H9 (cell line): ENCODE results near the gene GALNT17. TPM values are rescaled to one million over a fixed set of nuclear protein-coding genes. Genes with fewer than 3 reads are reported as not detected.

Source experiments
- DNase-seq: peaks from one replicate; pipeline ENCODE4 v3.0.0-alpha.2; 2017
- H2AFZ ChIP-seq: one replicate; pipeline ENCODE4 v1.6.1; 2013; ENCODE audit warnings: mild to moderate bottlenecking, low read length, control low read depth, moderate library complexity
- H2AK5ac ChIP-seq: 2 replicates; pipeline ENCODE4 v1.6.1; 2013; ENCODE audit warnings: low read length, control low read depth, mixed read lengths; ENCODE audit not compliant: insufficient read length
- H2BK120ac ChIP-seq: one replicate; pipeline ENCODE4 v1.6.1; 2013; ENCODE audit warnings: low read depth, mild to moderate bottlenecking, low read length, control low read depth, inconsistent platforms; ENCODE audit not compliant: poor library complexity, severe bottlenecking
- H2BK12ac ChIP-seq: 2 replicates; pipeline ENCODE4 v1.6.1; 2013; ENCODE audit warnings: low read length, control low read depth, mixed read lengths, low read depth; ENCODE audit not compliant: insufficient read length
- H2BK15ac ChIP-seq: 2 replicates; pipeline ENCODE4 v1.6.1; 2013; ENCODE audit warnings: low read depth, low read length, control low read depth
- H2BK20ac ChIP-seq: one replicate; pipeline ENCODE4 v1.6.1; 2013; ENCODE audit warnings: low read depth, mild to moderate bottlenecking, low read length, control low read depth, inconsistent platforms; ENCODE audit not compliant: poor library complexity, severe bottlenecking
- H2BK5ac ChIP-seq: 2 replicates; pipeline ENCODE4 v1.6.1; 2013; ENCODE audit warnings: low read length, control low read depth, mixed read lengths; ENCODE audit not compliant: insufficient read length
- H3K14ac ChIP-seq: 2 replicates; pipeline ENCODE4 v1.6.1; 2013; ENCODE audit warnings: low read length, control low read depth; ENCODE audit not compliant: insufficient read depth
- H3K18ac ChIP-seq: 2 replicates; pipeline ENCODE4 v1.6.1; 2013; ENCODE audit warnings: low read depth, mild to moderate bottlenecking, mixed read lengths, low read length, control low read depth; ENCODE audit not compliant: insufficient read length
- H3K23ac ChIP-seq: 2 replicates; pipeline ENCODE4 v1.6.1; 2013; ENCODE audit warnings: low read length, control low read depth, mixed read lengths, low read depth; ENCODE audit not compliant: insufficient read length
- H3K23me2 ChIP-seq: 2 replicates; pipeline ENCODE4 v1.6.1; 2013; ENCODE audit warnings: low read depth, mild to moderate bottlenecking, mixed read lengths, low read length, control low read depth; ENCODE audit not compliant: insufficient read length, poor library complexity, severe bottlenecking
- H3K27ac ChIP-seq: 2 replicates; pipeline ENCODE4 v1.5.1; 2013; ENCODE audit warnings: low read length, control low read depth, mixed read lengths, low read depth; ENCODE audit not compliant: insufficient read length
- H3K27me3 ChIP-seq: 2 replicates; pipeline ENCODE4 v1.6.1; 2013; ENCODE audit warnings: low read length, control low read depth, inconsistent platforms; ENCODE audit not compliant: insufficient read depth
- H3K4ac ChIP-seq: 2 replicates; pipeline ENCODE4 v1.6.1; 2013; ENCODE audit warnings: low read depth, mild to moderate bottlenecking, control low read depth, inconsistent platforms, low read length, moderate library complexity
- H3K4me1 ChIP-seq: 2 replicates; pipeline ENCODE4 v1.6.1; 2013; ENCODE audit warnings: low read length, control low read depth, inconsistent platforms; ENCODE audit not compliant: insufficient read depth
- H3K4me2 ChIP-seq: 2 replicates; pipeline ENCODE4 v1.6.1; 2013; ENCODE audit warnings: low read length, control low read depth, mixed read lengths; ENCODE audit not compliant: insufficient read length, insufficient read depth
- H3K56ac ChIP-seq: 2 replicates; pipeline ENCODE4 v1.6.1; 2013; ENCODE audit warnings: low read depth, mild to moderate bottlenecking, mixed read lengths, low read length, control low read depth; ENCODE audit not compliant: insufficient read length
- H3K79me1 ChIP-seq: 2 replicates; pipeline ENCODE4 v1.6.1; 2013; ENCODE audit warnings: low read depth, mild to moderate bottlenecking, moderate library complexity, low read length, control low read depth, inconsistent platforms; ENCODE audit not compliant: insufficient read depth, poor library complexity, severe bottlenecking
- H3K79me2 ChIP-seq: 2 replicates; pipeline ENCODE4 v1.6.1; 2013; ENCODE audit warnings: low read length, control low read depth, inconsistent platforms; ENCODE audit not compliant: insufficient read depth
- H3K9ac ChIP-seq: 2 replicates; pipeline ENCODE4 v1.6.1; 2013; ENCODE audit warnings: low read length, control low read depth, mixed read lengths; ENCODE audit not compliant: insufficient read length; ENCODE audit errors: extremely low read depth
- H3K9me3 ChIP-seq: one replicate; pipeline ENCODE4 v1.6.1; 2013; ENCODE audit warnings: low read depth, low read length, inconsistent platforms; ENCODE audit not compliant: control insufficient read depth
- H3T11ph ChIP-seq: one replicate; pipeline ENCODE4 v1.6.1; 2013; ENCODE audit warnings: mild to moderate bottlenecking, low read length, control low read depth, inconsistent platforms
- H4K20me1 ChIP-seq: one replicate; pipeline ENCODE4 v1.6.1; 2013; ENCODE audit not compliant: control insufficient read depth, insufficient read length, insufficient read depth
- H4K5ac ChIP-seq: 2 replicates; pipeline ENCODE4 v1.6.1; 2013; ENCODE audit warnings: low read depth, mild to moderate bottlenecking, mixed read lengths, low read length, control low read depth; ENCODE audit not compliant: insufficient read length
- H4K8ac ChIP-seq: replicated peaks from 2 replicates; pipeline ENCODE4 v1.6.1; 2013; ENCODE audit warnings: low read length, control low read depth, mixed read lengths, low read depth; ENCODE audit not compliant: insufficient read length
- H4K91ac ChIP-seq: 2 replicates; pipeline ENCODE4 v1.6.1; 2013; ENCODE audit warnings: low read depth, mild to moderate bottlenecking, moderate library complexity, mixed read lengths, low read length, control low read depth; ENCODE audit not compliant: insufficient read length
- H3K27ac Mint-ChIP-seq, 3 experiments: 2 replicates in 2 of 3; 3 replicates in 1 of 3; pipeline ENCODE4 v1.8.0; 2020 to 2021; ENCODE audit warnings: mixed read lengths in 3 of 3, mild to moderate bottlenecking in 1 of 3, moderate library complexity in 1 of 3
- H3K27me3 Mint-ChIP-seq: 2 replicates; pipeline ENCODE4 v1.8.0; 2021; ENCODE audit warnings: low read depth, mild to moderate bottlenecking, moderate library complexity, mixed read lengths
- H3K36me3 Mint-ChIP-seq, 3 experiments: 2 replicates in 2 of 3; 3 replicates in 1 of 3; pipeline ENCODE4 v1.8.0; 2020 to 2021; ENCODE audit warnings: low read depth in 3 of 3, mixed read lengths in 3 of 3; ENCODE audit not compliant: insufficient read depth in 1 of 3
- H3K4me1 Mint-ChIP-seq, 2 experiments: 2 replicates each; pipeline ENCODE4 v1.8.0; 2020; ENCODE audit warnings: mixed read lengths in 2 of 2
- H3K4me3 Mint-ChIP-seq, 2 experiments: 2 replicates in 1 of 2; 3 replicates in 1 of 2; pipeline ENCODE4 v1.8.0; 2020 to 2021; ENCODE audit warnings: mild to moderate bottlenecking in 2 of 2, mixed read lengths in 2 of 2, moderate library complexity in 1 of 2
- H3K9me3 Mint-ChIP-seq, 2 experiments: 2 replicates in 1 of 2; 3 replicates in 1 of 2; pipeline ENCODE4 v1.8.0; 2020; ENCODE audit warnings: mild to moderate bottlenecking in 2 of 2, mixed read lengths in 2 of 2, moderate library complexity in 1 of 2
- WGBS: extraction: QIAGEN DNeasy Blood & Tissue Kit; methylation state at CpG from one replicate; pipeline ENCODE4 v1.1.7; 2013; ENCODE audit warnings: missing lambda C conversion rate, low lambda C conversion rate, mixed read lengths; ENCODE audit not compliant: insufficient read length; ENCODE audit errors: extremely low coverage; 5-methylcytosine and 5-hydroxymethylcytosine counted together
- total RNA-seq: library from RNA; stranded (reverse); gene quantifications from 2 replicates; pipeline ENCODE4 v1.2.1, GENCODE V29; 2021
- TF ChIP-seq, protein P1 (sequence below): fragments of 200-600 bp; sonication (generic); conservative IDR thresholded peaks from 3 replicates; pipeline ENCODE4 v1.8.0; 2021; ENCODE audit warnings: antibody characterized with exemption, mild to moderate bottlenecking

The GALNT17 gene
- total RNA-seq, 1 experiment from 2014 or later = 43.2 TPM

DNA sequence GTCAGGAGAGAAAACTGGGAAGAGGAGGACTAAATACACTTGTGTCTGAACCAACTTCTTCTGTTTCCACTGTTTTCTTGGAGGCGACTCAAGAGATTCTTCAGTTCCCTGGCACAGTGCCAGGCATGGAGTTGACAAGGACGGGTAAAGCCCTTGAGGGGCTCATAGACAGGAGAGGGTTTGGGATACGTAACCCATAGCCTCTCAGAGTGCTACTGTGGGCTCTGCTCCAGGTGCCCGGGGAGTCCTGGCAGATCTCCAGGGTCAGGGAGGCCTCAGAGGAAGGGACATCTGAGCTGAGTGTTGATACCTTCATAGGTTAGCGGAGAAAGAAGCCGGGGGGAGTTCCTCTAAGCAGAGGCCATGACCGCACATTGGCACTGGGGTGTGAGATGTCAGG is 42.0 kb downstream of the GALNT17 start:
- H2BK120ac ChIP-seq = no peak overlapping the region

More for the DNA sequence above, 42.0 kb downstream of the GALNT17 start:
- H3K4me2 ChIP-seq = no peak overlapping the region
- H3K27ac ChIP-seq = no peak overlapping the region
- no peak overlapping the region for H3K9ac ChIP-seq
- H2BK20ac ChIP-seq = no peak overlapping the region
- peaks cover 2 to 3% of the 10 kb centered on the region in 2 experiments; a peak in 2 of 5 replicates for H3K9me3 Mint-ChIP-seq
- peaks cover 8 to 18% of the 10 kb centered on the region in 2 experiments for H3K4me1 Mint-ChIP-seq
- DNase-seq = no peak
- no peak overlapping the region for H2AK5ac ChIP-seq
- H2BK12ac ChIP-seq = no peak overlapping the region
- H3K18ac ChIP-seq = no peak overlapping the region
- H3K27me3 ChIP-seq = no peaks in the 10 kb centered on the region
- H3K56ac ChIP-seq = no peak overlapping the region
- no peaks in the 10 kb centered on the region for H4K20me1 ChIP-seq
- H2BK15ac ChIP-seq = no peak overlapping the region
- no peak overlapping the region for H4K91ac ChIP-seq
- H2AFZ ChIP-seq = no peak overlapping the region
- H3K79me1 ChIP-seq = peaks cover 9% of the 10 kb centered on the region
- no peak overlapping the region for H4K5ac ChIP-seq
- no peak overlapping the region for H2BK5ac ChIP-seq
- H3K36me3 Mint-ChIP-seq = peaks cover 5 to 16% (median 14%) of the 10 kb centered on the region in 3 experiments
- no peaks in the 10 kb centered on the region for H3K9me3 ChIP-seq
- H3K4ac ChIP-seq = no peak overlapping the region
- H3T11ph ChIP-seq = no peak overlapping the region
- TF ChIP-seq, protein P1, sequence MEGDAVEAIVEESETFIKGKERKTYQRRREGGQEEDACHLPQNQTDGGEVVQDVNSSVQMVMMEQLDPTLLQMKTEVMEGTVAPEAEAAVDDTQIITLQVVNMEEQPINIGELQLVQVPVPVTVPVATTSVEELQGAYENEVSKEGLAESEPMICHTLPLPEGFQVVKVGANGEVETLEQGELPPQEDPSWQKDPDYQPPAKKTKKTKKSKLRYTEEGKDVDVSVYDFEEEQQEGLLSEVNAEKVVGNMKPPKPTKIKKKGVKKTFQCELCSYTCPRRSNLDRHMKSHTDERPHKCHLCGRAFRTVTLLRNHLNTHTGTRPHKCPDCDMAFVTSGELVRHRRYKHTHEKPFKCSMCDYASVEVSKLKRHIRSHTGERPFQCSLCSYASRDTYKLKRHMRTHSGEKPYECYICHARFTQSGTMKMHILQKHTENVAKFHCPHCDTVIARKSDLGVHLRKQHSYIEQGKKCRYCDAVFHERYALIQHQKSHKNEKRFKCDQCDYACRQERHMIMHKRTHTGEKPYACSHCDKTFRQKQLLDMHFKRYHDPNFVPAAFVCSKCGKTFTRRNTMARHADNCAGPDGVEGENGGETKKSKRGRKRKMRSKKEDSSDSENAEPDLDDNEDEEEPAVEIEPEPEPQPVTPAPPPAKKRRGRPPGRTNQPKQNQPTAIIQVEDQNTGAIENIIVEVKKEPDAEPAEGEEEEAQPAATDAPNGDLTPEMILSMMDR = no peak
- H3K27me3 Mint-ChIP-seq = no peaks in the 10 kb centered on the region
- H3K79me2 ChIP-seq = peaks cover 37% of the 10 kb centered on the region; the same call in 1 of the 2 replicates
- no peak overlapping the region; the same call in 1 of the 2 replicates for H3K14ac ChIP-seq
- no CpG with 5 or more reads among the region's 7 CpGs for WGBS
- no peaks in the 10 kb centered on the region for H3K23me2 ChIP-seq
- peaks cover 4% of the 10 kb centered on the region; the same call in 1 of the 2 replicates for H3K4me1 ChIP-seq
- no peak overlapping the region for H3K4me3 Mint-ChIP-seq
- H3K23ac ChIP-seq = no peak overlapping the region
- no peak overlapping the region for H4K8ac ChIP-seq
- 0 out of 7 replicates have a peak overlapping the region, but pooled peaks of 1 of the 3 experiments have one; percentile 16 for H3K27ac Mint-ChIP-seq
